GM21737 (cell line): ENCODE results near the gene VENTX.

ENCODE experiments used
- ATAC-seq: cut with Tn5 transposase; IDR thresholded peaks from one replicate; pipeline ENCODE4 v1.9.1; 2021; ENCODE audit warnings: mild to moderate bottlenecking, moderate library complexity; ENCODE audit not compliant: unreplicated experiment

VENTX gene

DNA sequence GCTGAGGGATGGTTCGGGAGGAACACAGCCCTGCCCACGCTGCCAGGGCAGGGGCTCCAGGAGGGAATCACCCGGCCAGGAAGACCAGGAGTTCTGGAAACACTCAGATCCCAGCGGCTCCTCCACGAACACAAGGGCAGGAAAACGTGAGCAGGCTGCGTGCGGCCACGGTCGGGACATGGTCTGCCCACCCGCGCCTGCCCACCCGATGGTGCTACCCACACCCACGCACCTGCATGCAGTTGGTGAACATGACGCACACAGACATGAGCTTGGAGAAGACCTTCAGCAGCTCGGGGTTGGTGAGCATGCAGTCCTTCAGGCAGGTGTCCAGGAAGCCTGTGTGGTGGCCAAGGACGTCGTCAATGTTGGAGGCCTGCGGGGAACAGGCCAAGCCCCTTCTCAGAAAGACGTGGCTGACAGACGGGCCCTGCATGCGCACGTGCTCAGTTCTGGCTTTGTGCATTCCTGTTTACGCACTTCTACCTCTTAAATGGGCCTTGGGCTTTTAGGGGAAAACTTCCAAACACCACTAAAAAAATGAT lies 45.3 kb downstream of the VENTX start:
- ATAC-seq, result no peak

DNA sequence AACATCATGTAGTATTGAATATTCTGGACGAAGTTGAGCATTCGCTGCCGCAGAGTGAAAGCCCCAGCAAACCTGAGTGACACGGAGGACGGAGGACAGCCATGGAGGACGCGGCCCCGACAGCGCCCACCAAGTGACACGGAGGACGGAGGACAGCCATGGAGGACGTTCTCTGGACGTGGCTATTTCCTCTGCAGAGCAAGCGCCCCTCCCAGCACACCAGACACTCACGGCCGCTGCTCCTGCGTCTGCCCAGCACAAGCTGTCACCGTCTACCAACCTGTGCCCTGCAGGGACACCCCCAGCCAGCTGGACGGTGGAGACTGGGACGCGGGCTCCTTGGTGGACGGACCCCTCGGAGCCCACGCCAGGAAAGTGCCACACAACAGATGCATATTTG lies 46.3 kb downstream of the VENTX start:
- no peak for ATAC-seq

- no peak for ATAC-seq
These were observed 47.6 kb downstream of the VENTX start for GRCh38 chr10:133285217-133285616.

DNA sequence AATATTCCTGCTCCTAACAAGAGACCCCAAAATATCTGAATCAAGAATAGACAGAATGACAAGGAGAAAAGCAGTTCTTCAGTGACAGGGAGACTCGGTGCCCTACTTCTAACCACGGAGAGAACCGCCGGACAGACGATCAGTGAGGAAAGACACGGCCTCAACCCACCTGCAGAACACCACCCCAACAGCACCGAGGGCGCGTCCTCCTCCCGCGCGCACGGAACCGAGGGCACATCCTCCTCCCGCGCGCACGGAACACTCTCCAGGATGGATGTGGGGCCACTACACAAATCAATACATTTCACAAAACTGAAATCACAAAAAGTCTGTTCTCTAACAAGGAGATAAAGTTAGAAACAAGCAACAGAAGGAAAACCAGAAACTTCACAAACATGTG lies 48.7 kb downstream of the VENTX start:
- no peak for ATAC-seq

DNA sequence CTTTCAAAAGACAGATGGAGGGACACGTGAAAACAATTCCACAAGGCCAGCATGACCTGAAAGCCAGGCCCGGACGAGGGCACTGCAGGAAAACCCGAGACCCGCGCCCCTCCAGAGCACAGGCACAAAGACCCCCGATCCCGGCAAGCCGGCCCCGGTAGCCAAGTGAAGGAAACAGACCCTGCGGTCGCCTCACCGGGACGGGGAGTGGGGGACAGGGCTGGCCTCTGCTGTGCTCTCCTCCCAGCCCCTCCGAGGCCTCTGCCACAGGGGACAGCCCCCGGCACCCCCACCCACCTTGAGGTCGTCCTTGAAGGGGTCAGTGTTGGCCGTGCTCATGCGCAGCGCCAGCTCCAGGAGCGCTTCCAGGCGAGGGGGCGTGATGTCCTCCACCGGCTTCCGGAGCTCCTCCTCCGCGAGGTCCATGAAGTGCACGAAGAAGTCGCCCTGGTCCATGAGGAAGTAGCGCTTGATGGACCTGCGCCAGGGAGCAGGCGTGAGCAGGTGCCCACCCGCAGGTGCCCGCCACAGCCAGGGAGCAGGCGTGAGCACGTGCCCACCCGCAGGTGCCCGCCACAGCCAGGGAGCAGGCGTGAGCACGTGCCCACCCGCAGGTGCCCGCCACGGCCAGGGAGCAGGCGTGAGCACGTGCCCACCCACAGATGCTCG lies 50.3 kb downstream of the VENTX start:
- no peak for ATAC-seq

- ATAC-seq, result no peak
These were observed 52.1 kb downstream of the VENTX start for GRCh38 chr10:133289761-133290160.
